C4-2B (cell line): ENCODE data around the gene ZNF33A.

Experiments used
- CTCF ChIP-seq: fragments of 450-650 bp; conservative IDR thresholded peaks from 2 replicates; pipeline ENCODE4 v1.5.1; 2017; ENCODE audit warnings: mild to moderate bottlenecking
- ZFX ChIP-seq: fragments of 450-650 bp; IDR thresholded peaks from 2 replicates; pipeline ENCODE4 v1.6.1; 2017

GRCh38 chr10:38076687-38077086, 66.2 kb downstream of the ZNF33A start:
- TF ChIP-seq CTCF (no peak), ZFX (no peak)
